ENCODE results near the gene PROCA1.
"Not testable (repeated sequence)": the region's sequence is repeated elsewhere in the genome, so short reads cannot be mapped to it uniquely, and the experiment has no call there.

PROCA1 gene

GRCh38 chr17:28744104-28744971, 32.6 kb upstream of the PROCA1 start:
- peak; percentile 67 for DNase-seq

GRCh38 chr17:28743243-28744103, 31.8 kb upstream of the PROCA1 start, which contains the start of gene TRAF4:
Gene TRAF4, plus strand, starts transcription at chr17:28744011. Its CDS starts 102 bp downstream, at chr17:28744113.
- DNase-seq: peak; percentile 68

GRCh38 chr17:28741358-28742349, 30.0 kb upstream of the PROCA1 start:
- no peak for DNase-seq

- DNase-seq: no peak
Measured at GRCh38 chr17:28740406-28741357, 29.0 kb upstream of the PROCA1 start.

GRCh38 chr17:28738680-28739384, 27.1 kb upstream of the PROCA1 start:
- peak; percentile 46 for DNase-seq

GRCh38 chr17:28737770-28738679, 26.3 kb upstream of the PROCA1 start:
- no peak for DNase-seq

- no peak for DNase-seq
Measured at GRCh38 chr17:28737316-28737715, 25.6 kb upstream of the PROCA1 start.

GRCh38 chr17:28735913-28736769, 24.5 kb upstream of the PROCA1 start:
- DNase-seq: not testable (repeated sequence)

- DNase-seq: no peak
Measured at GRCh38 chr17:28735242-28735722, 23.6 kb upstream of the PROCA1 start.

GRCh38 chr17:28734712-28735241, 23.1 kb upstream of the PROCA1 start:
- DNase-seq: no peak

- no peak for DNase-seq
Measured at GRCh38 chr17:28733346-28733745, 21.7 kb upstream of the PROCA1 start.

- no peak for DNase-seq
Measured at GRCh38 chr17:28729950-28730330, 18.3 kb upstream of the PROCA1 start.

- DNase-seq: peak; percentile 98
Measured at GRCh38 chr17:28728364-28729200, 16.9 kb upstream of the PROCA1 start, which contains the start of gene NEK8. Gene NEK8, plus strand, starts transcription at chr17:28728788. Its CDS starts 26 bp downstream, at chr17:28728814.

- peak; percentile 90 for DNase-seq
Measured at GRCh38 chr17:28726627-28727491, 15.2 kb upstream of the PROCA1 start.

- DNase-seq: peak; percentile 61
Measured at GRCh38 chr17:28726226-28726626, 14.5 kb upstream of the PROCA1 start, which contains the start of gene TLCD1. Gene TLCD1, minus strand, starts transcription at chr17:28726233. Its CDS starts 136 bp downstream, at chr17:28726097.

All from activated CD4-positive, alpha-beta T cell treated with anti-CD3 and anti-CD28 coated beads, Interleukin-2, amount 50 U/mL, for 1 hour (primary cell).